Tibial artery (tissue), 4 donors: Measurements from ENCODE around the gene OR6C75.
"Not testable (repeated sequence)": the region's sequence is repeated elsewhere in the genome, so short reads cannot be mapped to it uniquely, and the experiment has no call there.

ENCODE experiments used
- DNase-seq, 2 donors: peaks; one replicate each; pipeline ENCODE4 v3.0.0-alpha.2; 2019
- H3K27ac ChIP-seq, 2 donors: fragments of 200-600 bp; sonication (generic) in 1 of 2; 1 replicate in 1 of 2; 2 replicates in 1 of 2; pipeline ENCODE4 v1.5.1; 2018 to 2019; ENCODE audit warnings: mild to moderate bottlenecking in 1 of 2
- H3K27me3 ChIP-seq, 2 donors: fragments of 200-600 bp; sonication (generic) in 1 of 2; one replicate each; pipeline versions ENCODE4 v1.5.1 to v1.6.0; 2016 to 2019
- H3K36me3 ChIP-seq, 3 donors: fragments of 200-600 bp; sonication (generic) in 2 of 3; one replicate each; pipeline ENCODE4 v1.5.1; 2016 to 2019; ENCODE audit warnings: mild to moderate bottlenecking in 2 of 3
- H3K4me1 ChIP-seq, 4 donors: fragments of 200-600 bp; sonication (generic) in 2 of 4; 1 replicate in 3 of 4; 2 replicates in 1 of 4; pipeline ENCODE4 v1.5.1; 2016 to 2019
- H3K4me3 ChIP-seq, 2 donors: fragments of 200-600 bp; sonication (generic) in 1 of 2; 1 replicate in 1 of 2; 2 replicates in 1 of 2; pipeline ENCODE4 v1.5.1; 2018 to 2019; ENCODE audit warnings: mild to moderate bottlenecking in 2 of 2
- H3K9me3 ChIP-seq, 3 donors: fragments of 200-600 bp; sonication (generic) in 1 of 3; one replicate each; pipeline ENCODE4 v1.5.1; 2016 to 2019
- intact Hi-C: fragments of 100-400 bp; cut with DNase I; formaldehyde crosslinking; loops from one replicate; pipeline ENCODE4 v1.15.0; 2023; ENCODE audit warnings: low total_unique reads
- TF ChIP-seq, protein P1 (sequence below), 2 experiments: fragments of 200-600 bp in 1 of 2; fragments of 450-650 bp in 1 of 2; IDR thresholded peaks; one replicate each; pipeline ENCODE4 v1.5.1; 2017 to 2019; ENCODE audit warnings: antibody characterized with exemption in 2 of 2, mild to moderate bottlenecking in 1 of 2, moderate library complexity in 1 of 2

Gene OR6C75

DNA sequence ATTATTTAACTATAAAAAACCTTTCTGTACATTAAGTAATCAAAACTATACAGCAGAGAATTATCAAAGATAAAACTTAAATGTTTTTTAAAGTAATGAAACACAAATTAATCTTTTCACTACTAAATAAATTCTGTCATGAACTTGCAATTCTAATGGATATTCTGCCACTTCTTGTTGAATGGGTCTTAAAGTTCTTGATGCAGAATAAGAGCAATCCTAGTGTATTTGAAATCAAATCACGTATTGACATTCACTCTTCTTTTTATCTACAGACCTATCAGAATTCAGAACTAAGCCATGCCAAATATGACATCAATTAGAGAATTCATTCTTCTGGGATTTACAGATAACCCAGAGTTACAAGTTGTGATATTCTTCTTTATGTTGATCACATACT is 37.5 kb downstream of the OR6C75 start, which contains the start of gene OR6C65:
Gene OR6C65 (plus strand): TSS at position 301 of the 400 bp plus-strand sequence. CDS start 0 bp downstream, at position 301.
- H3K4me1 ChIP-seq, result no peaks in the 10 kb centered on the region
- H3K9me3 ChIP-seq, result no peaks in the 10 kb centered on the region
- H3K4me3 ChIP-seq, result no peak within 1 kb of the TSS
- DNase-seq, result no peak
- no peaks in the 10 kb centered on the region for H3K27me3 ChIP-seq
- intact Hi-C loops, result no loop called here
- no peak within 1 kb of the TSS for H3K27ac ChIP-seq
- no peaks in the 10 kb centered on the region for H3K36me3 ChIP-seq
- TF ChIP-seq, protein P1, sequence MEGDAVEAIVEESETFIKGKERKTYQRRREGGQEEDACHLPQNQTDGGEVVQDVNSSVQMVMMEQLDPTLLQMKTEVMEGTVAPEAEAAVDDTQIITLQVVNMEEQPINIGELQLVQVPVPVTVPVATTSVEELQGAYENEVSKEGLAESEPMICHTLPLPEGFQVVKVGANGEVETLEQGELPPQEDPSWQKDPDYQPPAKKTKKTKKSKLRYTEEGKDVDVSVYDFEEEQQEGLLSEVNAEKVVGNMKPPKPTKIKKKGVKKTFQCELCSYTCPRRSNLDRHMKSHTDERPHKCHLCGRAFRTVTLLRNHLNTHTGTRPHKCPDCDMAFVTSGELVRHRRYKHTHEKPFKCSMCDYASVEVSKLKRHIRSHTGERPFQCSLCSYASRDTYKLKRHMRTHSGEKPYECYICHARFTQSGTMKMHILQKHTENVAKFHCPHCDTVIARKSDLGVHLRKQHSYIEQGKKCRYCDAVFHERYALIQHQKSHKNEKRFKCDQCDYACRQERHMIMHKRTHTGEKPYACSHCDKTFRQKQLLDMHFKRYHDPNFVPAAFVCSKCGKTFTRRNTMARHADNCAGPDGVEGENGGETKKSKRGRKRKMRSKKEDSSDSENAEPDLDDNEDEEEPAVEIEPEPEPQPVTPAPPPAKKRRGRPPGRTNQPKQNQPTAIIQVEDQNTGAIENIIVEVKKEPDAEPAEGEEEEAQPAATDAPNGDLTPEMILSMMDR (IDR thresholded peaks at IDR 0.05), result no peak

DNA sequence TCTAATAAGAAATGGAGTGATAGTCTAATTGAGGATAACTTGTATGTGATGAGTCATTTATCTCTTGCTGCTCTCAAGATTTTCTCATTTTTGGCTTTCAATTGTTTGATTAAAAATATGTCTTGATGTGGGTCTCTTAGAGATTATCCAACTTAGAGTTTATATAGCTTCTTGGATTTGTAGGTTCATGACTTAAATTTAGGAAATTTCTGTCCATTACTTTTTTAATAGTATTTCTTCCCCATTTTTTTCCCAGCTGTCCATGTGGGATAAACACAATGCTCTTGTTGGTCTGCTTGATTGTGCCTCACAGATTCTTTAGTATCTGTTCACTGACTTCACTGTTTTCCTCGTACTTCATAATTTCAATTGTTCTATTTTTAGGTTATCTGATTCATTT is 45.1 kb downstream of the OR6C75 start:
- no peaks in the 10 kb centered on the region for H3K4me1 ChIP-seq
- H3K27me3 ChIP-seq, result no peaks in the 10 kb centered on the region
- no peaks in the 10 kb centered on the region for H3K36me3 ChIP-seq
- DNase-seq, result no peak
- intact Hi-C loops, result no loop called here
- no peak overlapping the region for H3K4me3 ChIP-seq
- no peak overlapping the region for H3K27ac ChIP-seq
- H3K9me3 ChIP-seq, result no peaks in the 10 kb centered on the region
- TF ChIP-seq, protein P1 (IDR thresholded peaks at IDR 0.05), result no peak

DNA sequence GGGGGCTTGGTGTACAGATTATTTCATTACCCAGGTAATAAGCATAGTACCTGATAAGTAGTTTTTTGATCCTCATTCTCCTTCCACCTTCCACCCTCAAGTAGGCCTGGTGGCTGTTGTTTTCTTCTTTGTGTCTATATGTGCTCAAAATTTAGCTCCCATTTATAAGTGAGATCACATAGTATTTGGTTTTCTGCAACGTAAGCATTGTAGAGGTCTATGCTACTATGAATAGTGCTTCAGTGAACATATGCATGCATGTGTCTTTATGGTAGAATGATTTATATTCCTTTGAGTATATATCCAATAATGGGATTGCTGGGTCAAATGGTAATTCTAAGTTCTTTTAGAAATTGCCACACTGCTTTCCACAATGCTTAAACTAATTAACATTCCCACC is 46.4 kb downstream of the OR6C75 start:
- H3K4me1 ChIP-seq, H3K9me3 ChIP-seq, intact Hi-C loops, H3K27me3 ChIP-seq, H3K27ac ChIP-seq, DNase-seq, H3K36me3 ChIP-seq, H3K4me3 ChIP-seq: not testable (repeated sequence)

DNA sequence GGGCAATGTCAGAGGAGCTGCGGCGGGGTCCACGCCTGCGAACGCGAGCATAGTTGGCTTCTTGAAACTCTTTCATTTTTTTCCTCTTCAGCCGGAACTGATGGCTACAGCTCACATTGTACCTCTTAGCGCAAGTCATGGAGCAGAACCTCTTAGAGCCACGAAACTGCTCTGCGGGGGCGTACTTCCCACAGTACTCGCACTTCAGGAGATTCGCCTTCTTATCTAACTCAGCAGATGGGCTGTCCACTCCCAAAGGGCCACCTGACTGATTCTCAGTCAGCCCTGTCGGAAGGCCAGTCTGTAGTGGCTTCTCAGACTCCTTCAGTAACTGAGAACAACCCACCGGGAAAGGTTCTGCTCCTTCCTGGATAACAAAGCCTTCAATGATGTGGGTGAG is 49.4 kb downstream of the OR6C75 start:
- H3K4me1 ChIP-seq, H3K36me3 ChIP-seq, DNase-seq, H3K4me3 ChIP-seq, H3K27ac ChIP-seq, intact Hi-C loops, H3K9me3 ChIP-seq, H3K27me3 ChIP-seq: not testable (repeated sequence)

DNA sequence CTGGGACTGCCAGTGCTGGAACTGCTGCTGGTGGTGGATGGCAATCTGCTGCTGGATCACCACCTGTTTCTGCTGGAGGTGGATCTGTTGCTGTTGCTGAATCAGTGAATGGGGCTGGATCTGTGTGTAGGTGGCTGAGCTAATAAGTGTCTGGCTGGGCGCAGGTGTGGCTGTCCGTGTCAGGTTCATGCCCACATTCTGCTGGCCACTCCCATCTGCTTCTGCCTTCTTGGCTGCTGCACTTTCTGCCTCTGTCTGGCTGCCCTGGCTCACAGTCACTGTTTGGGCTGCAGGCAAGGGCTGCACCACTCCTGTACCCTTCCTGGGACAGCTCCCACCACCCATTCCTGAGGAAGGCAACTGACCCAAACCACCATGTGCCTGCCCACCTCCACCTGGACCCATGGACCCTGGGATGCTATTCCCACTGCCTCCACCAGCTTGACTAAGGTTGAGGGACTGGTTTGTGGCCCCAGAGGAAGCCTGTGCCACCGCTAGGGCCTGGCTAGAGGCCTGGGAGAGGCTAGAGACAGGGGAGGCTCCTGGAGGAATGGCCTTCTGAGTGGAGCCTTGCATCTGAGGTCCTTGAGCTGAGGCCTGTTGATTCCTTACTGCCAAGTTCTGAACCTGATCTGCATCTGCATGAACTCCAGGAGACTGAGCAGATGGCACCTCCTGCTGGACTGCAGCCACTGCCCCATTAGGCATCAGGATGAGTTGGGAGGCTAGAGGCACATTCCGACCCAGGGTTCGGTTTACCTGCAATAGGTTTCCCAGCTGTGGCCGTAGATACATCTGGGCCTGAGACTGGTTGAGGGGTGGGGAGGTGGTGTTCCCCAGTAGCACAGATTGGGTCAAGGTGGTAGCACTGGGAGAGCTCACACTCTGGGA is 51.0 kb downstream of the OR6C75 start:
- H3K27ac ChIP-seq, DNase-seq, H3K9me3 ChIP-seq, H3K36me3 ChIP-seq, H3K27me3 ChIP-seq, H3K4me1 ChIP-seq, intact Hi-C loops, H3K4me3 ChIP-seq: not testable (repeated sequence)

DNA sequence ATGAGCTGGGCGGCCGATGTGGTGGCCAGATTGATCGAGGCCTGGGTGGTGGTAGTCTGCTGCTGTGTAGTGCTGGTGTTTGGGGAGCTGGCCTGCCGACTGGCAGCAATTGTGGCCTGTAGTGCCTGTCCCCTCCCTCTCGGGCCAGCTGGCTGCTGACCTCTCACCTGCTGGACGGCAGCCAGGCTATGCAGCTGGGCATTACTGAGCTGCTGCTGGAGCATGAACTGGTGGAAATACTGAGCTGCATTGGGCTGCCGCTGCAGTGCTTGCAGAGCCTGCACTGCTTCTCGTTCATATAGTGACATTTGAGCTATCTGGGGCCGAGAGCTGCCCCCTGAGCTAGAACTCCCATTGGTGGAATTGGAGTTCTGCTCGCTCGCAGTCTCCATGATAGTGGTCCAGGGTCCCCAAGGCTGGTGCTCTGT is 51.6 kb downstream of the OR6C75 start:
- H3K27me3 ChIP-seq, H3K4me1 ChIP-seq, DNase-seq, H3K27ac ChIP-seq, H3K9me3 ChIP-seq, intact Hi-C loops, H3K36me3 ChIP-seq, H3K4me3 ChIP-seq: not testable (repeated sequence)

DNA sequence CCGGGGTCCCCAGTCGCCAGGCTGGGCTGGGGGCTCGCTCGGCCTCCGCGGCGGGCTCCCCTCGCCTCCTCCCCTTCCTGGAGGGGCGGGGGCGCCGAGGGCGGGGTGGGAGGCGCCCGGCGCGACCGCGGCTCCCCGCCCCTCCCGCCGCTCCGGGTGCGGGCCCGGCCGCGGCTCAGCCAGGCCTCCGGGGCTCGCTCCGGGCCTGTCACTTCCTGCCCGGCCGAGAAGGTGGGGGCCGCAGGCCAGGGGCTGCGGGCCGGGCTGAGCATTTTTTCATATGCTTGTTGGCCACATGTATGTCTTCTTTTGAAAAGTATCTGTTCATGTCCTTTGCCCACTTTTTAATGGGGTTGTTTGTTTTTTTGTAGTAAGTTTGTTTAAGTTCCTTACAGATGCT is 52.1 kb downstream of the OR6C75 start:
- DNase-seq, H3K9me3 ChIP-seq, H3K4me3 ChIP-seq, intact Hi-C loops, H3K36me3 ChIP-seq, H3K4me1 ChIP-seq, H3K27me3 ChIP-seq, H3K27ac ChIP-seq: not testable (repeated sequence)

DNA sequence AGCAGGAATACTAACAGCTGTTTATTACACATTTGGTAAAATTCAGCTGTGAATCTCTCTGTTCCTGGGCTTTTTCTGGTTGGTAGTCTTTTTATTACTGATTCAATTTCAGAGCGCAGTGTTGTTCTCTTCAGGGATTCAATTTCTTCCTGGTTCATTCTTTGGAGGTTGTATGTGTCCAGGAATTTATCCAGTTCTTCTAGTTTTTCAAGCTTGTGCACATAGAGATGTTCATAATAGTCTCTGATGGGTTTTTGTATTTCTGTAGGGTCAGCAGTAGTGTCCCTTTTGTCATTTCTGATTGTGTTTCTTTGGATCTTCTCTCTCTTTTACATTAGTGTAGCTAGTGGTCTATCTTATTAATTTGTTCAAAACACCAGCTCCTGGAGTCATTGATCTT is 54.2 kb downstream of the OR6C75 start:
- intact Hi-C loops, result no loop called here
- peaks cover 0 to 4% (median 0%) of the 10 kb centered on the region in 4 donors for H3K4me1 ChIP-seq
- H3K36me3 ChIP-seq, result no peaks in the 10 kb centered on the region
- H3K9me3 ChIP-seq, result no peaks in the 10 kb centered on the region
- H3K27ac ChIP-seq, result no peak overlapping the region
- TF ChIP-seq, protein P1 (IDR thresholded peaks at IDR 0.05), result no peak
- DNase-seq, result no peak
- no peaks in the 10 kb centered on the region for H3K27me3 ChIP-seq
- H3K4me3 ChIP-seq, result no peak overlapping the region
